ENCODE measurements around the gene SLC25A28.
A peak's percentile ranks its signal among the peaks of the same experiment; 100 is the strongest.
"Not testable (repeated sequence)": the region's sequence is repeated elsewhere in the genome, so short reads cannot be mapped to it uniquely, and the experiment has no call there.

Gene SLC25A28

GRCh38 chr10:99625124-99625523 lies 4.9 kb upstream of the SLC25A28 start:
- not testable (repeated sequence) for DNase-seq

GRCh38 chr10:99623919-99624318 lies 3.7 kb upstream of the SLC25A28 start:
- no peak for DNase-seq

GRCh38 chr10:99621454-99622251 lies 1.4 kb upstream of the SLC25A28 start:
- DNase-seq: no peak

- peak; percentile 86 for DNase-seq
Observed at GRCh38 chr10:99620711-99621453, 643 bp upstream of the SLC25A28 start.

GRCh38 chr10:99619090-99619800 lies 994 bp downstream of the SLC25A28 start:
- DNase-seq: peak; percentile 27

- DNase-seq: no peak
Observed at GRCh38 chr10:99617696-99618095, 2.5 kb downstream of the SLC25A28 start.

GRCh38 chr10:99615426-99615825 lies 4.8 kb downstream of the SLC25A28 start:
- no peak for DNase-seq

- DNase-seq: peak; percentile 62
Observed at GRCh38 chr10:99612167-99612831, 7.9 kb downstream of the SLC25A28 start.

- DNase-seq: no peak
Observed at GRCh38 chr10:99611326-99611725, 8.9 kb downstream of the SLC25A28 start.

- DNase-seq: no peak
Observed at GRCh38 chr10:99610221-99610620, 10.0 kb downstream of the SLC25A28 start.

- no peak for DNase-seq
Observed at GRCh38 chr10:99609186-99609585, 11.1 kb downstream of the SLC25A28 start.

- DNase-seq: no peak
Observed at GRCh38 chr10:99605351-99605750, 14.9 kb downstream of the SLC25A28 start.

- DNase-seq: no peak
Observed at GRCh38 chr10:99604862-99605261, 15.4 kb downstream of the SLC25A28 start.

GRCh38 chr10:99598781-99599509 lies 21.3 kb downstream of the SLC25A28 start:
- DNase-seq: no peak

- DNase-seq: no peak
Observed at GRCh38 chr10:99598011-99598410, 22.2 kb downstream of the SLC25A28 start.

- DNase-seq: not testable (repeated sequence)
Observed at GRCh38 chr10:99596708-99597107, 23.5 kb downstream of the SLC25A28 start.

GRCh38 chr10:99595770-99596465 lies 24.3 kb downstream of the SLC25A28 start:
- no peak for DNase-seq

- no peak for DNase-seq
Observed at GRCh38 chr10:99595236-99595635, 25.0 kb downstream of the SLC25A28 start.

- no peak for DNase-seq
Observed at GRCh38 chr10:99593312-99593711, 26.9 kb downstream of the SLC25A28 start.

- DNase-seq: no peak
Observed at GRCh38 chr10:99590799-99591198, 29.4 kb downstream of the SLC25A28 start.

- DNase-seq: no peak
Observed at GRCh38 chr10:99583687-99584086, 36.6 kb downstream of the SLC25A28 start.

Data from NCI-H69 (cell line).